HCEC 1CT (cell line): ENCODE data around the gene SORCS2.

Experiments
- DNase-seq: peaks from one replicate; pipeline ENCODE4 v3.0.0-alpha.2; 2017

Gene SORCS2

DNA sequence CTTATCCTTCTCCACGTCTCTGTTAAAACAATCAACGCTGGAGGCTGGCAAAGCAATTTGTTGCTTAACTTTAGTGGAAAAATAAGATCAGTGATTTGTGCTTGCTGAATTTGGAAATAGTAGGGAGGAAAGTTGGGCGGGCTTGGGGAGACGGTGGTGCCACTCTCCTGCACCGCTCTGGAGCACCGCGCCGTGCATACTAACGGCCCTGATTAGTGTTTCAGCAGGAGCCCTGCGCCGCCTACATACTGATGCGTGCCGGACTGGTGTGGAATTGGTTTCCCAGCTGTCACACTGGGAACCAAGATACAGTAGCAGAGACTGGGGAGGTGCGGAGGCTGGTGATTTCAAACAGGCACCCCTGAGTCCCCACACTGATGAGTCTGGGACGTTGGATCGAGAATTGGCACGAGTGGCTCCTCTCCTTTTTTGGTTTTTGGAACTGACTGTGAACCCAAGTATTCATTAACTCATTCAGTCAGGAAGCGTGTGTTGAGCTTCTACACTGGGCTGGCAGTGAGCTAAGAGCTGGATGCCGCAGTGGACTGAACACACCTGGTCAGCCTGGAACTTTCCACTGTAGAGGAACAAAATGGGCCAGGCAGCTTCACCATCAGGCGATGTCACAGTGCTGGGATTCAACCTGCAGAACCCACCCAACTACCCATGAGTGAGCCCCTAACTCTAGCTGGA is 271.4 kb downstream of the SORCS2 start:
- DNase-seq = no peak

DNA sequence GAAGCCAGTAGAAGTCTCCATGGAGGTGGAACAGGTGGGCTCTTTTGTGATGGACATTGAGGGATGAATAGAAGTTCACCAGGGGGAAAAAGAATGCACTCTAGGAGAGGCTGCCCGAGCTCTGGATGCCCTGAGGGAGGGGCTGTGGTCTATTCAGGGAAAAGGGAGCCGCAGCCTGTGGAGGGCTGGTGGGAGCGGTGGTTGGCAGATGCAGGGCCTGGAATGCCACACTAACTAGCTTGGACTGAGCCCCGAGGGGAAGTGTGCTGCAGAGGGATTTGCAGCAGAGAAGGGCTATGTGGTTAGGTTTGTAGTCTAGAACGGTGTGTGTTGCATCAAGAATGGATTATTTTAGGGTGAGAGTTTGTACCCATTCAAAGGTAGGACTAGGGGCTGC is 271.9 kb downstream of the SORCS2 start:
- DNase-seq = no peak

- no peak for DNase-seq
Measured at GRCh38 chr4:7465017-7465416, 272.7 kb downstream of the SORCS2 start.

DNA sequence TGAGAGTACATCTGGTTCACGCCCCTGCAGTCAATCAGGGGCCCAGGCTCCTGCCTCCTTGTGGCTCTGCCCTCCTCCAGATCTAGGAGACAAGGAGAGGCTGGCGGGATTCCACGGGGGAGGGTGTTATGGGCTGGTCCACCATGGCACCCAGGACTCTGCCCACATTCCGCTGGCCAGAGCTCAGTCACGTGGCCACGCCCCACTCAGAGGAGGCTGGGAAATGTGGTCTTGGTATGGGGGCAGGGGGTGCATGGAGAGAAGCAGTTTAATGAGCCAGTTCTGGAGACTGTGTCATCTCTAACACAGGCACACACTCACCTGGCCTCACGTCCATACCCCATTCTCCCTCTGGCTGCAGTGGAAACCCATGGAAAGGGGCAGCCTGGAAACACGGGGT is 273.9 kb downstream of the SORCS2 start:
- DNase-seq = no peak

DNA sequence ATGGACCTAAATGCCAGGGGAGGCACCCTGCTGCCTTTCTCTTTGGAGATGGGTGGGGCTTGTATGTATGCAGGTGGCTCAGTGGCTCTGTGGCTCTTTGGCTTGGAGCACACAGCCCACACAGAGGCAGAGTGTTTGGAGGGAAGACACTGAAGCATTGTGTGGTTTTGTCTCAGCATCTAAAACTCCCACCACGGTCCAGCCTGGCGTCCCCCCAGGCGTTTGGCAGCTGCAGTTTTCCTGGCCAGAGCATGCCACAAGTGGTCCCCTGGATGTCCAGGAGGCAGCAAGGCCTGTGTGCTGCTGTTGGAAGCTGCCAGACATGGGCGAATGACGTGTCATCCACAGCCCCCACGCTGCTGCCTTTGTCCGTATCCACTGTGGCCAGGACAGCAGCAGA is 274.6 kb downstream of the SORCS2 start:
- no peak for DNase-seq

GRCh38 chr4:7467471-7467870 is 275.1 kb downstream of the SORCS2 start:
- DNase-seq = no peak

DNA sequence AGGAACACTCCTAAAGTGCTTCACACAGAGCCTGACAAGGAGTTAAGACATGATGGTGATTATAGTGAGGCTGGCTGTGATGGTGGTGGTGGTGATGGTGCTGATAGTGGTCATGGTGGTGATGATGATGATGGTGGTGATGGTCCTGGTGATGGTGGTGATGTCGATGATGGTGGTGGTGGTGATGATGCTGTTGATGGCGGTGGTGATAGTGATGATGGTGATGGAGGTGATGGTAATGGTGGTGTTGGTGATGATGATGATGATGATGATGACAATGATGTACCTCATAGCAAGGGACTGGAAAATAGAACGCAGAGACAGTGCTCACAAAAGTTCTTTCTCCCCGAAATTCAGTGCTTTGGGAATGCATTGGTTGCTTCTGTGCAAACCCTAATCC is 276.7 kb downstream of the SORCS2 start:
- DNase-seq = no peak

DNA sequence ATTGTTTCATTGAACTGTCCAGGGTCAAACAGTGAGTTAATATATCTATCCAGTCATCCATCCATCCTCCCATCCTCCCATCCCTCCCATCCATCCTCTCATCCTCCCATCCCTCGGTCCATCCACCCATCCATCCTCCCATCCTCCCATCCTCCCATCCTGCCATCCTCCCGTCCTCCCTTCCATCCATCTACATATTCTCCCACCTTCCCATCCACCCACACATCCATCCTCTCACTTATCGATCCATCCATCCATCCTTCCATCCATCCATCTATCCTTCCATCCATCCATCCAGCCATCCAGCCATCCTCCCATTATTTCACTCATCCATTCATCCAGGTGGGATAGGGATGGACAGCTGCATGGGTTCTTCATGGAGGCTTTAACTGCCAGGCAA is 277.8 kb downstream of the SORCS2 start:
- no peak for DNase-seq

DNA sequence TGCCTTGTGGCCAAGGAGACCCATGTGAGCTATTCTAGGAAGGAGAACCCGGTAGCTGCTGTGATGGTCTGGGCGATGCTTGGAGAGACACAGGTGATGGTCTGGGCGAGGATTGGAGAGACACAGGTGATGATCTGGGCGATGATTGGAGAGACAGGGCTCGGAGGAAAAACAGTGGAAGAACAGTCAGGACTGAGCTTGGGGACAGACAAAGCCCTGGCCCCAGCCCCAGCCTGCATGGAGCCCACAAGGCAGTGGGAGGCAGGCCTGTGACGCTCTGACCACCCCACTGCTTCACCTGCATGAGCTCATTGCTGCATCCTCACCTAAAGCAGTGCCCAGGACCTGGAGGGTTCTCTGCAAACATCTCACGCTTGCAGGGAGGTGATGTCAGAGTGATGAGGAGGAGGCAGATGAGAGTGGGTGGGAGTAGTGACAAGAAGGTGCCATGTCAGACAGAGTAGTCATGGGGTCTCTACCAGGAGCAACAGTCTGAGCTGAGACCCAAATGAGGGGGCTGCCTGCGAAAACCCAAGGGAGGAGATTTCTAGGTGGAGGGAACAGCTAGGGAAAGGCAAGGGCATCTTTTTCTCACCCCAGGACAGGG is 278.3 kb downstream of the SORCS2 start:
- no peak for DNase-seq

- DNase-seq = no peak
Measured at GRCh38 chr4:7472442-7473013, 280.2 kb downstream of the SORCS2 start.

- DNase-seq = no peak
Measured at GRCh38 chr4:7473081-7473480, 280.7 kb downstream of the SORCS2 start.

DNA sequence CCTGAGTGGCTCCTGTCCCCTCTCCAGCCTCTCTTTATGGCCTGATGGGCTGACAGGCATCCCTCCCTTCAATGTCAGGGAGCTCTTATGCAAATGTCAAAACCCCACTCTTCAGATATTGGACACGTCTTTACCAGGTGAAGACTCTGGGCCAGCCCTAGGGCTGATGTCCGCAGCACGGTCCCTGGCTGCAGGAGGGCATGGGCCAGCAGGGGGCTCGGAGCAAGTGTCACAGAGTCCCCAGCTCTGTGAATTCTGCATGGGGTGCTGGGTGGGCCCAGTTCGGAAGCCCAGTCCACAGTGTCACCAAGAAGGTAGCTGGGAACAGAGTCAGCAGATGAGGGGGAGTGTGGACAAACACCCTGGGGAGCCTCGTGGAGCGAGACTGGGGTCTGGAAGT is 282.0 kb downstream of the SORCS2 start:
- no peak for DNase-seq

- no peak for DNase-seq
Measured at GRCh38 chr4:7475207-7475606, 282.9 kb downstream of the SORCS2 start.

DNA sequence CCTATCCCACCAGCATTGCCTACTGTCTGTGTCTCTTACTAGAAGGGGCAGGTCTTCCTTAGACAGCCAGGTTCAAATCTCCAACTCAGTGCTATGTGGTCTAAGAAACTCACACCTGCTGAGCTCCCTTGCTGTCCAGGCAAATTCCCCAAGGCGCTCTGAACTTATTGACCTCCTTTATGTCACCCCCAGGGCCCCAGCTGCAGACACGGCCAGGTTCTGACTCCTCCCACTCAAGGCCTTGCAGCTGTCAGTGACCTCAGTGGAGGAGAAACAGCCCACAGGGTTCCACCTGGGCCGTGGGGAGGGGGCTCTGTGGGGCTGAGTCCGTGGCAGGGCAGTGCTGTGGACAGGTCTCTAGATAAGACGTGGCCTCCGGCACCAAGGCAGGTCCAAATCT is 284.5 kb downstream of the SORCS2 start:
- DNase-seq = no peak

DNA sequence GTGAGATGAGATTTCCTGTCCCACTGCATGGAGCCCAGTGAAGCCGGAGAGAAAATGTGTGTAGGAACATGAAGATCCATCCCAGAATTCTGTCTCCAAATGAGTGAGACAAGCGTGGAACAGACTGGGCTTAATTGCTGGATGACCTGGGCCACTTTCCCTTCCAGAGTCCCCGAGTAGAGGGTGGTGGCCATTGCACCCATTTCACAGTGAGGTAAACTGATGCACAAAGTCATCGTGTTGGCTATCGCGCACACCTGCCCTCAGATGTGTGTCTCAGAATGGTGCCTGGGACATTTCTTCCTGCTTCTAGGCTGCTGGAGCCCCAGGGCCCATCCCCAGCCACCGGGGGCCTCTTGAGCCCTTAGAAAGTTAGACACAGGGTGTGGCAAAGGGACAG is 285.4 kb downstream of the SORCS2 start:
- DNase-seq = no peak

DNA sequence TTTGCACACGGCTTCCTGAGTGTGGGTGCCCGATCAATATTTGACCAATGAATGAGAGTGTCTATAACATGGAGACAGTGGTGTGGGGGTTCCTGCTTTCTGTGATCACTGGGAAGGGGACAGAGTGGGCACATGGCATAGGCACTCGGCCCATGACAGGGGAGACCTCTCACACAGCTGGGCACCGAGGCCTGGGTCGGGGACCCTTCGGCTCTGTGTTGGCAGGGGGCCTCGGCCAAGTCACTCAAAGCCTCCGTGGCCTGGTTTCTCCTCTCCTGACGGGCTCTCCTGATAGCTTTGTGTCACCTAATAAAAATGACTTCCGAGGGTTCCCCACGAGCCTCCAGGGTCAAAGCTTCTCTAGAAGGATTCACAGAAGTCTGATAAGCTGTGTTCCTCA is 286.3 kb downstream of the SORCS2 start:
- no peak for DNase-seq

DNA sequence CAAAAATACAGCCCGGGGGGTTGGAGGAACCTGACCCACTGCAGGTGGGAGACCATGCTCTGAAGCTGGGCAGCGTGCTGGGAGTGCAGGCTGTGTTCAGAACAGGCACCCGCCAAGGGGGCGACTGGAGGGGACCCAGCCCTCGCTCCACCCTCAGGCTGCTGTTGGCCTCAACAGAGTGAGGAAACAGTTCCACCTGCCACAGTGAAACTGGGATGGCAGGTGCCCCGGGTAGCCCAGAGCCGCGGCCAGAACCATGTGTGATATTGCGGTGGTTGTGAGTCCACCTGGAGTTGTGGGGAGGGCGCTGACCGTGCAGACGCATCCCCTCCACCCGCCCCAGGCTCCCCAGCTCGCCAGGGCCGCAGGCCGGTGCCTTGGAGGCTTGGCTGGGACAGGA is 288.1 kb downstream of the SORCS2 start:
- DNase-seq = no peak

DNA sequence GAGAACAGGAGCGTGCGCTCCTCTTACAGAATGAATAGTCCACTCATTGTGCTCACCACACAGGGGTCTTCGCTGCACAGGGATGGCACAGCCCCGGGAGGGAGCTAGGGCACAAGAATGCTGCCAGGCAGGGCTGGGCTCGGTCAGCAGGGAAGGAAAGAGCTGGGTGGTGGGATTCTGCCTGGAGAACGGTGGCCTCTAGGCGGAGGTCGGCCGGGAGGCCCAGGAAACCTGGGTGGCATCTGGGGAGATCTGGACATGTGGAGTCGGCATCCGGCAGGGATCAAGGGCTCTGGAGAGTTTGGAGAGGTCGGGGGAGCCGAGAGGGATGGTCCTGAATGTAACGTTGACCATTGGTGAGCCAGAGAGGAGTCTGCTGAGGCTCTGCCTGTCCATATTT is 288.9 kb downstream of the SORCS2 start:
- DNase-seq = no peak

DNA sequence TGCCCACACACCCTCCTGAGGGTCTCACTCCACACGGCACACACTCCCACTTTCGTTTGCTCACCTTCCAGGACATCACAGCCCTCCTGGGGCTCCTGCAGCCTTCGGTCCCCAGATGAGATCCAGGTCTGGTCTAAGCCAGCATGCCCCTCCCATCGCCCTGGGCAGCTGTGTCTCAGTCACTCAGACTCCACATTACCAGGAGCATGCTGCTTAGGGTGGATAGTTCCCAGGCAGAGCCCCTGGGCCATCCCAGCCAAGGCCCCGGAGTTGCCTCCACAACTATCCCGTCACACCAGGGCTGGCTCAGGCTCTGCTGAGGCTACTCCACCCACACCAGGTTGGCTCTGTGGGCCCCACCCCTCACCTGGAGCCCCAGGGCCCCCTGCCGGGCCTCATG is 292.8 kb downstream of the SORCS2 start:
- DNase-seq = no peak

DNA sequence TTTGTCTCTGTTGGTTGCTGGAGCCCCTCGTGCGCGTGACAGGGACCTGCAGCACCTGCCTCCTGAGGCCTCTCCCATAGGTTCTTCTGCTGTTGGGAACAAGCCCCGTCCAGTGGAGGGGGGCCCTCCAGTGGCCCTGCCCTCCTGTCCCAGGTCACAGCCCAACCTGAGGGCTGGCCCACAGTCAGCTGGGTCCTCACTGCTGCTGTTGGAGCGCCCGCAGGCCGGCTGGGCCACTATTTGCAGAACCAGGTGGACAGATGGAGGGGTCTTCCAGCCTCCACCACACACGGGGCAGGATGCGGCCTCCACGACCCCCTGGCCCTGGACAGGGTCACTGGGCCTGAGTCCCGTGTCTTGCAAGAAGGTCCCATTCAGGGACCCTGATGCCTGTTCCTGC is 293.8 kb downstream of the SORCS2 start:
- DNase-seq = no peak

DNA sequence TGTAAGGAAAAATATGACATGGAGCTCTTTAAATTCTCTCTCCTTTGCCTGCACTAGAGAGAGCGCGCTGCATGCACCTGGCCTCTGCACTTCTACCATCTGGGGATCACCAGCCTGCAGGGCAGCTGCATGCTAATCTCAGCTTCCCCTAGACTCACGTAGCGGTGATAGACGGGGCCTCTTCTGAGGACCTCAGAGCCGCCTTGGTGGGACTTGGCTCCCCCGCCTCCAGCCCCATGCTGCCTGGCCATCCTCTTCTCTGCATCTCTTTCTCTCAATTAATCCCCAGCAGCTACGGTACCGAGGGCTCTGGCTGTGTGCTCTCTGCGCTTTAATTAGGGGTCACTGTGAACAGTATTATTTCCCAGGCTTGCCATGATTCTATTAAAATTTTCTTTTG is 295.2 kb downstream of the SORCS2 start:
- no peak for DNase-seq

DNA sequence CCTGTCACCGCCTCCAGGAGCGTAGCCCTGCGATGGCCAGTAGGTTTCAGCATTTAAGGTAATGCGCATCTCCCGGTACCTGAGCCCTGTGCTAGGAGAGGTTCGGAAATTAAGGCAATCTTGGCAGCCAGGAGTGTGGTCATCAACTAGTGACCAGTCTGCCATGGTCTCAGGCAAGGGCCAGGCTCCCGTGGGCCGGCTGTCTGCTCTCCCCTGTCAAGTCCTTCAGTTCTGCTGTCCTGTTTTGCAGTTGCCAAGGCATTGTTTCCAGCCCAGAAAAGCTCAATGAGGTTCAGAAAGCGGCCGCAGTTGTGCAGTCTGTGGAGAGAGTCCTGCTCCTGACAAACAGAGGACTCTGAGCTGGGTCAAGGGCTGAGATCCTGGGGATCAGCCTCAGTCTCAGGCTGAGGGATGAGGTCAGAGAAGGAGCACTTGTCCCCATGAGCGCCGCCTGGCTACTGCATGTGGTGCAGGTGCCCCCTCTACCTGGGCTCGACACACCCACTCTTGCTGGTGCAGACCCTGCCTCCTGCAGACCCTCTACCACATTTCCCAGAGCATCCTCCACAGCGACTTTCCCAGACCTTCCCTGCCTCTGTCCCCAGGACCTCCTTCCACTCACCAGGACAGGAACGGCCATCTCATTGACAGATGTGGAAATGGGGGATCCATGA is 295.8 kb downstream of the SORCS2 start:
- DNase-seq = no peak

DNA sequence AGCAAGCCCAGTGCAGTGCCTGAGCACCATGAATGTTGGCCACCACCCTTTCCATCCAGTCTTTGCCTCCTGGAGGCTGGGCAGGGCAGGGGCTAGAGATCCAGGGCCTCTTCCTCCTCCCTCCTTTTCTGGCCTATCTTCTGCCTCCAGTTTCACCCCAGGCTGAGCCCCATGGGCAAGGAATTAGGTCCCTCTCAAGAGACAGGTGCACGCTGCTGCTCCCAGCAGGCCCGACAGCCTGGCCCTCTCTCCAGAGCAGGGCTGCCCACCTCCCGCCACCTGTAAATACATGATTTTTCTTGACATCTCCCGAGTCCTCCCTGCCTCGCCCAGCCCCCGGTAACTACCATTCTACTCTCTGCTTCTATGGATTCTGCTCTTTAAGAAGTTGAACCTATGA is 299.6 kb downstream of the SORCS2 start:
- no peak for DNase-seq
